ELF-1 (cell line): ENCODE data around the gene STRA8.

Source experiments
- DNase-seq: peaks from one replicate; pipeline ENCODE4 v3.0.0-alpha.2; 2016; ENCODE audit warnings: low read depth, low spot score

Gene STRA8

GRCh38 chr7:135265637-135266036 is 32.0 kb downstream of the STRA8 start:
- no peak for DNase-seq

GRCh38 chr7:135269921-135270320 is 36.3 kb downstream of the STRA8 start:
- no peak for DNase-seq

DNA sequence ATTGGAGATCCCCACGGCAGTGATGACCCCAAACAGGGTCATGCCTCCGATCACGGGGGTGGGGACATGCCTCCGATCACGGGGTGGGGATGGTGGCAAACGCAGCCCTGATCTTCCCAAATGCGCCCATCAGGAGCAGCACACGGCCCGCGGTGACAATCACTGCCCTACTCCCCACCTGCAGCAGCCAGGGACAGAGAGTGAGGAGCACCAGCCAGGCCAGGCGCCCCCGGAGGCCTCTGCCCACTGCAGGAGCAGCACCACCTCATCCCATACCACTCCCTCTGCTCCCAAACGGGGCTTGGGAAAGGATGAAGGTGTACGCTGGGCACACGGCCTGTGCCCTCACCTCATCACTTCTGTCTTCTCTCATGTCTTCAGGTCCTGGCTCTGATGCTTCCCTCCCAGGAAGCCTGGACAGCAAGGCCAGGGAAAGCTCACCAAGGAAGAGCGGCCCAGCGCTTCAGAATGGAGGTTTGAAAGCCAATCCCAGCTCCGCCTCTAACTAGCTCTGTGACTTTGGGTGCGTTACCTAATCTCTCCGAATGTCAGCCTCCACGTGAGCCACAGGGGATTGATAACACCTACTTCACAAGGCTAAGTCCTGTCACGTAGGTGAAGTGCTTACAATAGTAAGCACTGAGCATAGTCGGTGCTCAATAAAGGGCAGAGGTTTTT is 37.1 kb downstream of the STRA8 start:
- no peak for DNase-seq

DNA sequence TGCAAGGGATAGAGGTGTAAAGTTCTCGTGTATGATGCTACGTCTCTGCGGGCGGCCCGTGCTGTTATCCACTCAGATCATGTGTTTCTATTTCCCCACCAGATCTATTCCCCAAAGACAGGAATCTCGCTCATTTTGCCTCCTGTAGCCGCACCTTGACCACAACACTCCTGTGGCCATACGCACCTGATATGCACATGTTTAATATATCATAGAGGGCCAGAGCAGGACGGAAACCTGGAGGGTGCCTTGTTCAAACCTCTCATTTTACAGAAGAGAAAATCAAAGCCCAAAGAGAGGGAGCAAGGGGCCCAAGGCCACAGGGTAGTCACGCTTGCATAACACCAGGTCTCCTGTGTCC is 37.6 kb downstream of the STRA8 start:
- no peak for DNase-seq

DNA sequence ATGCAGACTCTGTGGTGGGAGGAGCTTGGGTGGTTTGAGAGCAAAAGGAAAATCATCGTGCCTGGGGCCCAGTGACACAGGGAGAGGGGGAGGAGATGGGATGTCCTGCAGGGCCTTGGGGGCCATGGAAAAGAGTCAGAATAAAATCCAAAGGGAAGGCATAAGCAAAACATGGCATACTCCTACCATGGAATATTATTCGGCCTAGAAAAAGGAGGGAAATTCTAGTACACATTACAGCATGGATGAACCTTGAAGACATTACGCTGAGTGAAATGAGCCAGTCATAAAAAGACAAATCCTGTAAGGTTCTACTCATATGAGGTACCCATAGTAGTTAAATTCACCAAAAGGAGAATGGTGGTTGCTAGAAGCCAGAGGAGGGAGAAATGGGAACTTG is 38.7 kb downstream of the STRA8 start:
- DNase-seq, result no peak

DNA sequence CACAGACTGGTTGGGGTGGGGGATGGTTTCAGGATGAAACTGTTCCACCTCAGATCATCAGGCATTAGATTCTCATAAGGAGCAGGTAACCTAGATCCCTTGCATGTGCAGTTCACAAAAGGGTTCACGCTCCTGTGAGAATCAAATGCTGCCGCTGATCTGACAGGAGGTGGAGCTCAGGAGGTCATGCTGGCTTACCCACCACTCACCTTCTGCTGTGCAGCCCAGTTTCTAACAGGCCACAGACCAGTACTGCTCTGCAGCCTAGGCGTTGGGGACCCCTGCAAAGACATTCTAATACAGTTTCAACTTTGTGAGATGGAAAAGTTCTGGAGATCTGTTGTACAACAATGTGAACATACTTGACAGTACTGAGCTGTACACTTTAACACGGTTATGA is 39.9 kb downstream of the STRA8 start:
- DNase-seq, result no peak

GRCh38 chr7:135274495-135275268 is 41.0 kb downstream of the STRA8 start:
- DNase-seq, result peak; percentile 83

DNA sequence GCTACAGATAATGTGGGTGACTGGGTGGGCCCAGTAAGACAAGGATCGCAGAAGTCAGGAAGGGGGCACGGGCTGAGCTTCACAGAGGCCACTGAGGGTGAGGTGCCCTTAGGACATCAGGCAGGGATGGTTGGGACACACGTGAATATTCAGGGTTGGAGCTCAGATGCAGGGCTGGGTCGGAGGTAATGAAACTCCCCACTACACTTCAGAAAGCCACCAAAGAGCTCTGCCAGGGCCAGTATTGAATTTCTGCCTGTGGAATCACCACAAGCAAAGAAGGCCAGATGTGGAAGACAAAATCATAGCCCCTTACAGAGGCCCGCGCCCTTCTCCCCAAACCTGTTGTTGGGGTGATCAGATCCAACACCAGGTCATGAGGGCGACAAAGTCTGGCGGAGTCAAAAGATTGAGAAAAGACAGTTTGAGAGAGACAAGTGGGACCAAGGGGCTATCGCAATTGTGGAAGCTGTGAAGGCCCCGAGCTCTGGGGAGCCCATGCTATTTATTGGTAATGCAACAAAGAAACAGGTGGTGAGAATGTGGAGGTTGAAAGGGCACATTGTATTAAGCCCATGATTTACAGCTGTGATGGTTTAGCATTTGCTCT is 42.4 kb downstream of the STRA8 start:
- no peak for DNase-seq

- DNase-seq, result no peak
Measured at GRCh38 chr7:135277161-135277560, 43.5 kb downstream of the STRA8 start.

GRCh38 chr7:135281363-135281949 is 47.8 kb downstream of the STRA8 start:
- DNase-seq, result peak; percentile 74

GRCh38 chr7:135282561-135283254 is 49.1 kb downstream of the STRA8 start:
- DNase-seq, result no peak

DNA sequence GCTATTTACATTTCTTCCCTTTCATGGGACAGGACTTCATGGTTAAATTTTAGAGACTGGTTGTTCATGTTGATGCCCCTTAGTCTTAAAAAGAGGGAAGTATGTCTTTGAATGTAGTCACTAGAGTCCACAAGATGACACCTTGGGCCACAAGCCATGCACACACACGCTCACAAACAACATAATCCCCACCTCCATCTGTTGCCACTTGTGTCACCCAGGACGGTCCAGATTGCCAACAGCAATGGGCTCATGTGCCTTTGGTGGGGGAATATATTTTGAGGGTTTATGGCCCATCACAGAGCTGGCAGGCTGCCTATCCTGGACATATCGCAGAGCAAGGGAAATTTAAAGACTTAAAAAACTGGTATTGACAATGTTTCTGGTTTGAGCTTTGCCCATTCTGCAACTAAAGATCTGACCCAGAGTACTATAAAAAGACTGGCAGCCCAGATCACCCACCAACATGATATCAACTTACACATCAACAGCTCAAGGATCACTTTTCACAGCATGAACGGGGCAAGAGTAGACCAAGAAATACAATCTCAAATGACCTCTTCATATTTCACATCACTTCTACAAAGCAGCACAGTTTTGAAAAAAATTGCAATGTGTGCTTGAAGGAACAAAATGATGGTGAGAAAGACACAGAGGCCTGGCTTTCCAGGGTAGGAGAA is 50.5 kb downstream of the STRA8 start:
- no peak for DNase-seq

DNA sequence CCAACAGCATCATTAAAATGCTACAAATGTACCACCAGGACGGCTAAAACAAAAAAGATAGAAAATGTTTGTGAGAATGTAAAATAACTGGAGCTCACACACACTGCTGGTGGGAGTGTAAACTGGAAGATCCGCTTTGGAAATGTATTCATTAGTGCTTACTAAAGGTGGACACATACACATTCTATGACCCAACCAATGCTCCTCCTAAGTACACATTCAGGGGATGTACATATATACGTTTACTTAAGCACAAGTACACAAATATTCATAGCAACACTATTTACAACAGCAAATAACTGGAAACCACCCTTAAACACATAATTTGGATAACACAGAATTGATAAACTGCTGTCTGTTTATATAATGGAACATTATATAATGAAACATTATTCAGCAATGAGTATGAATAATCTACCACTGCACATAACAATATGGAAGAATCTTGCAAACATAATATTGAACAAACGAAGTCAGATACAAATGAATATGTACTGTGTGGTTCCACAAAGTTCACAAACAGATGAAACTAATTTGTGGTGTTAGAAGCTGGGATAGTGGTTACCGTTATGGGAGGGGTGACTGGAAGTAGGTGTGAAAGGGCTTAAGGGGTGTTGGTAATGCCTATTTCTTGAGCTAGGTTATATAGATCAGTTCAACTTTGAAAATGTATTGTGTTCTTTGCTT is 52.1 kb downstream of the STRA8 start:
- DNase-seq, result no peak

DNA sequence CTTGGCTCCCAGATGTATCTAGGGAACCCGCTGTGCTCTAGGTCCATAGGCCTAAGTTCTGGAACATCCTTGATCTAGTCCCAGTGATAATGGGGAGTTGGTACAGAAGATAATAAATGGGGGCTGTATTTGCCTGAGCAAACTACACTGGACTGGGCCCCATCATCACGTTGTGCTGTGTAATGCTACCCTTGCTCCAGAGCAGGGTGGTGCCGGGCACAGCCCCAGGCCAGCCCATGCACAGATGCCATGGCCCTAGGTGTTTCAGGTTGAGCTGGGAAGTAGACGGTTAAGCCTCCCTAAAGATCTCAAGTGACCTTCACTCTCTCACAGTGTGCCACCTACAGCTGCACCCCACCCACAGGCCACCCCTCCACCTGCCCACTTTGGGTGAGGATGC is 53.2 kb downstream of the STRA8 start:
- no peak for DNase-seq

- no peak for DNase-seq
Measured at GRCh38 chr7:135290594-135290993, 57.0 kb downstream of the STRA8 start.

GRCh38 chr7:135291809-135292253 is 58.2 kb downstream of the STRA8 start:
- DNase-seq, result no peak

DNA sequence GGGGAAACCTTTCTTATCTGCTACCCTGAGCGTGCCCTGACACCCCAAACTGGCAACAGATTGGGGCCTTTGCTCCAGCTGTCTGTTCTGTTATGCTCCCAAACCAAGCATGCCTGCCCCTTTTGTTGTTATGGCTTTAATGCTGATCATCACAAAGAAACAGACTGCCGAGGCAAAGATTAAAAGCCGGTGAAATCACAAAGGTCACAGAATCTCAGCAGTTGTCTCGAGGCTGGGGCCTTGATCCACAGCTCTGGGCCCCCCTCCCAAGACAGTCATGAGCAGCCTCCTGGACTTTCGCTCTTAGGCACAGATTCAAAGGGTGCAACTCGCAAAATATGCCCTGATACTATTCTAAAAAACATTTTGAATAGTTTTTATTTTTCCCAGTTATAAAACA is 65.6 kb downstream of the STRA8 start:
- DNase-seq, result no peak

DNA sequence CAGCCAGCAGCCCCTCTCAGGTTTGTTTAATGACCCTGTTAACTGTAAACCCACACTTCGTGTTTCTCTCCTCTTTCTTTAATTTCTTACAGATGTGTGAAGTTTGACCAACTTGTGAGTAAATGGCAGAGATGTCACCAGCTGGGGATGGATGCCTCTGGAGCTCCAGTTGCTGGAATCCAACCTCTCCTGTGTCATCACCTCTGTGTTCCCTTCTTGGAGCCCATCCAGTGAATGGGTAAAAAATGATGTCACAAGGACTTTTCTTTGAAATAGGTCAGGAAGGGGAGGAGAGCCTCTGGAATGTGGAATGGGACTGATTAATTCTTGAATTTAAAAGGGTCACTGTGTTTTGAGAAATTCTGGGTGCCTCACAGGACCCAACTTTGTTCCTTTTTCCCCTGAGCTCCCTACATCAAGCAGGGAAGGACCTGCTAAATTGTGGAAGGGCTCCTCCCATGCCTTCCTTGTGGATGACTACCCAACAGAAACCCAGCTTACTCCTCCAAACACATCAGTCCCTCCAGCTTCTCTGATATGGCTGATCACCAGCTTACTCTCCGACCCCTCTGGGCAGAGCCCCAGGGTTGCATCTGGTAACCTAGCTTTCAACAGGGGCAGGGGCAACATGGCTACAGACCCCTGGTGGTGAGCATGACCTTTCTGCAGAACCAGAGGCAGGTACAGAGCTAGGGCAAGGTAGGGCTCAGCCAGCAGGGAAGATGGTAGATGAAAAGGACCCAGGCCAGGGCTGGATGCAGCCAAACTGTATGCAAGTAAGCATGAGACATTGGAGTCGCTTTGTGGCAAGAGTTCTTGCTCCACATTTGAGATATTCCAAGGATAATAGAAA is 67.5 kb downstream of the STRA8 start:
- DNase-seq, result no peak
